DMS153 treated with DMSO at 0.1 percent for 48 hours (cell line): ENCODE results near the gene CHD5.

ENCODE experiments used
- DNase-seq: peaks from one replicate; lab custom pipeline; 2025; ENCODE audit not compliant: unreplicated experiment; lab: John Stamatoyannopoulos, UW

Gene CHD5

GRCh38 chr1:6134206-6134605 is 45.9 kb downstream of the CHD5 start:
- DNase-seq, result no peak

- DNase-seq, result no peak
These were observed 46.8 kb downstream of the CHD5 start for GRCh38 chr1:6133146-6133895.

GRCh38 chr1:6131561-6131960 is 48.6 kb downstream of the CHD5 start:
- no peak for DNase-seq

GRCh38 chr1:6130596-6130995 is 49.5 kb downstream of the CHD5 start:
- no peak for DNase-seq

- no peak for DNase-seq
These were observed 50.1 kb downstream of the CHD5 start for GRCh38 chr1:6130036-6130435.

- no peak for DNase-seq
These were observed 50.8 kb downstream of the CHD5 start for GRCh38 chr1:6129313-6129712.

GRCh38 chr1:6128276-6129081 is 51.6 kb downstream of the CHD5 start:
- DNase-seq, result no peak

- peak; percentile 89 for DNase-seq
These were observed 52.4 kb downstream of the CHD5 start for GRCh38 chr1:6127587-6128163.

GRCh38 chr1:6126521-6127067 is 53.5 kb downstream of the CHD5 start:
- DNase-seq, result no peak

GRCh38 chr1:6126028-6126427 is 54.1 kb downstream of the CHD5 start:
- no peak for DNase-seq

GRCh38 chr1:6125366-6125765 is 54.8 kb downstream of the CHD5 start:
- DNase-seq, result no peak

- no peak for DNase-seq
These were observed 55.3 kb downstream of the CHD5 start for GRCh38 chr1:6124746-6125365.

GRCh38 chr1:6124341-6124740 is 55.8 kb downstream of the CHD5 start:
- DNase-seq, result no peak

GRCh38 chr1:6123816-6124215 is 56.3 kb downstream of the CHD5 start:
- DNase-seq, result no peak

GRCh38 chr1:6123083-6123482 is 57.0 kb downstream of the CHD5 start:
- no peak for DNase-seq

GRCh38 chr1:6121651-6122370 is 58.3 kb downstream of the CHD5 start:
- no peak for DNase-seq

- no peak for DNase-seq
These were observed 59.1 kb downstream of the CHD5 start for GRCh38 chr1:6121021-6121421.

GRCh38 chr1:6118415-6118814 is 61.7 kb downstream of the CHD5 start:
- no peak for DNase-seq

- no peak for DNase-seq
These were observed 62.5 kb downstream of the CHD5 start for GRCh38 chr1:6117624-6118023.

- no peak for DNase-seq
These were observed 63.1 kb downstream of the CHD5 start for GRCh38 chr1:6117064-6117463.

- DNase-seq, result no peak
These were observed 64.0 kb downstream of the CHD5 start for GRCh38 chr1:6116137-6116536.
